ENCODE data around the gene APLP2. TPM values are rescaled to one million over a fixed set of nuclear protein-coding genes. Genes with fewer than 3 reads are reported as not detected.

The APLP2 gene
- total RNA-seq, 1 experiment from 2014 or later = 210 TPM

GRCh38 chr11:130078080-130078479 is 8.4 kb downstream of the APLP2 start:
- H2AFZ ChIP-seq (ENCODE audit: low read depth, low read length, poor library complexity, severe bottlenecking) = no peak overlapping the region
- 0 out of 2 replicates have a peak, but pooled peaks cover 3% of the 10 kb centered on the region for H4K20me1 ChIP-seq (ENCODE audit: insufficient read depth)
- no TSS peak for BruUV-seq (replicated peaks)
- no peaks in the 10 kb centered on the region for H3K9me2 ChIP-seq (ENCODE audit: insufficient read depth)
- ATAC-seq (no peak), DNase-seq (ENCODE audit: low read depth, low spot score) (no peak)
- H3K4me3 ChIP-seq (replicated peaks in 1 of 2; ENCODE audit: low read depth in 1 of 2, low read length in 2 of 2) = no peak overlapping the region
- no peak overlapping the region for H3K9ac ChIP-seq (ENCODE audit: low read length)
- TF ChIP-seq POLR2AphosphoS5 (IDR thresholded peaks at IDR 0.05; ENCODE audit: low read depth, low read length) (no peak), ZNF274 (IDR thresholded peaks at IDR 0.05; ENCODE audit: low read depth, low read length) (no peak), ZBTB33 (IDR thresholded peaks at IDR 0.05; ENCODE audit: extremely low read depth, insufficient replicate concordance, low read length) (no peak), ZFX (IDR thresholded peaks at IDR 0.05) (no peak), MAX (IDR thresholded peaks at IDR 0.05) (no peak), SP1 (IDR thresholded peaks at IDR 0.05; ENCODE audit: low read depth) (no peak), SRF (IDR thresholded peaks at IDR 0.05; ENCODE audit: low read depth) (no peak), YY1 (IDR thresholded peaks at IDR 0.05; ENCODE audit: extremely low read depth, insufficient replicate concordance, low read depth, low read length) (no peak), CEBPB (IDR thresholded peaks at IDR 0.05; ENCODE audit: low read depth) (no peak), ELF1 (IDR thresholded peaks at IDR 0.05; ENCODE audit: borderline replicate concordance, low read depth) (no peak), TCF7L2 (IDR thresholded peaks at IDR 0.05; ENCODE audit: borderline replicate concordance, extremely low read depth, insufficient read depth, insufficient read length) (no peak), CBX3 (IDR thresholded peaks at IDR 0.05; ENCODE audit: low read depth) (no peak), FOSL1 (IDR thresholded peaks at IDR 0.05; ENCODE audit: low read depth) (no peak), JUND (IDR thresholded peaks at IDR 0.05) (no peak)
- POLR2A ChIA-PET = interaction anchor here (1.3 kb wide), 1 partner anchor 9 kb away, joined by 4 read pairs; no protein-coding TSS in a partner anchor
- no peak overlapping the region for H3K27ac ChIP-seq (ENCODE audit: low read depth, low read length)
- peaks cover 97% of the 10 kb centered on the region for H3K79me2 ChIP-seq (ENCODE audit: insufficient read depth, low read length)
- H3K4me1 ChIP-seq (ENCODE audit: control insufficient read depth in 1 of 2, insufficient read depth in 2 of 2, low read length in 2 of 2) = no peaks in the 10 kb centered on the region
- RAD21 ChIA-PET (ENCODE audit: low non-redundant PET in 1 of 2, low total read pairs in 2 of 2, uncharacterized antibody in 2 of 2, unreplicated experiment in 2 of 2) = interaction anchor here in 1 of 2 experiments (0.5 kb wide), 1 partner anchor 76 kb away, joined by 3 read pairs; the partner anchor contains the start of gene PRDM10
- no peaks in the 10 kb centered on the region for H3K36me3 ChIP-seq (ENCODE audit: control insufficient read depth in 1 of 2, insufficient read depth in 2 of 2, low read length in 2 of 2)
- H3K9me3 ChIP-seq (ENCODE audit: control insufficient read depth in 1 of 2, insufficient read depth in 1 of 2, low read depth in 1 of 2, low read length in 2 of 2) = no peaks in the 10 kb centered on the region
- no peaks in the 10 kb centered on the region for H3K27me3 ChIP-seq (ENCODE audit: insufficient read depth, low read length)
- CTCF ChIA-PET = no interaction called here
- H3K4me2 ChIP-seq (ENCODE audit: low read length) = no peak overlapping the region
- intact Hi-C loops (cut with micrococcal nuclease) = no loop called here
